Skeletal muscle tissue (tissue), 4 donors: ENCODE data around the gene KAT2A. TPM values are rescaled to one million over a fixed set of nuclear protein-coding genes. Genes with fewer than 3 reads are reported as not detected.

Source experiments
- H3K27ac ChIP-seq: one replicate; pipeline ENCODE4 v1.7.0; 2013; ENCODE audit warnings: mild to moderate bottlenecking, low read depth, low read length, inconsistent platforms
- H3K27me3 ChIP-seq, 3 donors: one replicate each; pipeline ENCODE4 v1.7.0; 2013; ENCODE audit warnings: low read length in 3 of 3; ENCODE audit not compliant: control insufficient read depth in 3 of 3, insufficient read depth in 3 of 3
- H3K36me3 ChIP-seq, 3 donors: one replicate each; pipeline ENCODE4 v1.7.0; 2013; ENCODE audit warnings: low read length in 3 of 3; ENCODE audit not compliant: control insufficient read depth in 3 of 3, insufficient read depth in 3 of 3
- H3K4me1 ChIP-seq, 3 donors: one replicate each; pipeline ENCODE4 v1.7.0; 2013; ENCODE audit warnings: low read length in 3 of 3, mild to moderate bottlenecking in 3 of 3; ENCODE audit not compliant: control insufficient read depth in 3 of 3, insufficient read depth in 3 of 3
- H3K4me3 ChIP-seq, 3 donors: one replicate each; pipeline ENCODE4 v1.7.0; 2013; ENCODE audit warnings: low read length in 3 of 3
- H3K9ac ChIP-seq, 3 donors: one replicate each; pipeline ENCODE4 v1.7.0; 2013; ENCODE audit warnings: low read length in 3 of 3, mild to moderate bottlenecking in 3 of 3, moderate library complexity in 2 of 3, low read depth in 1 of 3
- H3K9me3 ChIP-seq, 3 donors: one replicate each; pipeline ENCODE4 v1.7.0; 2013; ENCODE audit warnings: low read length in 3 of 3; ENCODE audit not compliant: control insufficient read depth in 3 of 3
- total RNA-seq: library from RNA; depleted of rRNA; stranded (reverse); fragments of >200 nt; gene quantifications from one replicate; pipeline ENCODE4 v1.2.3, GENCODE V29; 2014
- donor health status: Osteomylitis.

The KAT2A gene
- total RNA-seq, 1 donor from 2014 or later: 8.9 TPM

DNA sequence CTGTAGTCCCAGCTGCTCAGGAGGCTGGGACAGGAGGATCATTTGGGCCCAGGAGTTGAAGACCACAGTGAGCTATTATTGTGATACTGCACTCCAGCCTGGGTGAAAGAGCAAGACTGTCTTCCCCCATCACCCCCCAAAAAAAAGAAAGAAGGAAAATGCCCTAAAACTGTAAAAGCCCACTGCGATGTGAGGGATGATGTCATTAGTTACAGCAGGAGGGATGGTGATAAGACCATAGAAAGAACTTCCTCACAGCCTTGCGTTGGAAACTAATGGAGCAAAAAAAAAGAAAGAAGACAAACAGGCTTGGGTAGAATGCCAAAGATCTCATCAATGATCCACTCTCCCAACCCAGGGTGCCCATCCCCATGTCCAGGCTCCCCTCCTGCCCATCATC, 41.6 kb downstream of the KAT2A start:
- Histone ChIP-seq H3K4me1 (peaks cover 19 to 24% (median 23%) of the 10 kb centered on the region in 3 donors), H3K36me3 (no peaks in the 10 kb centered on the region), H3K9ac (no peak overlapping the region), H3K9me3 (no peaks in the 10 kb centered on the region), H3K4me3 (no peak overlapping the region), H3K27ac (no peak overlapping the region), H3K27me3 (no peaks in the 10 kb centered on the region)

DNA sequence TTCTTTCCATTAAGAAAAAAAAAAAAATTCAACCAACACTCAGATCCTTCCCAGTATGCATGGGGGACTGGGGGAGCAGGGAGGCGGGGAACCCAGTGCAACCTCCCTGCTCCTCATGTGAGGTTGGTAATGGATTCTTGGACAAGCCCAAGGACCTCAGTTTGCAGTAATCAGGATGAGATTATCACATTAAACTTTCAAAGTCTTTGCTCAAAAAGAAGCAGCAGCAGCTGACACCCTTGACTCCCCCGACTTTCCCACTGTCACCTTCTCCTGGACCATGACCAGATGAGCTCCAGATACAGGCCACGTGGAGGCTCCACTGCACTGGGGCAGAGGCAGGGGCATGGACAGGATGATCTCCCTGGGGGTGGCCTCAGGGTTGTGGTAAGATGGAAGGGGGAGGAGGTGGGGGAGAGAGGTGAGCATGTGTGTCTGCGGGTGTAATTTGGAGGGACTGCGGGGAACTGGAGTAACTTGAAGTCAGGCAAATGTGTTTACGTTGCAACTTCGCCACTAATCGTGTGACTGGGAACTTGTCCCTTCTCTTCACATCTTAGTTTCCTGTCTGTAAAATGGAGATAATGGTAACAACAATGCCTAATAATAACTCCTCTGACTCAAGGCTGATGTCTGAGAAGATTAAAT, 42.6 kb downstream of the KAT2A start:
- Histone ChIP-seq H3K9ac (peak overlapping the region in 1 of 3 donors; percentile 68), H3K9me3 (no peaks in the 10 kb centered on the region), H3K36me3 (no peaks in the 10 kb centered on the region), H3K27me3 (peaks cover 0 to 2% (median 0%) of the 10 kb centered on the region in 3 donors), H3K4me1 (peaks cover 19 to 27% (median 24%) of the 10 kb centered on the region in 3 donors), H3K27ac (peak overlapping the region; percentile 95), H3K4me3 (no peak overlapping the region)

DNA sequence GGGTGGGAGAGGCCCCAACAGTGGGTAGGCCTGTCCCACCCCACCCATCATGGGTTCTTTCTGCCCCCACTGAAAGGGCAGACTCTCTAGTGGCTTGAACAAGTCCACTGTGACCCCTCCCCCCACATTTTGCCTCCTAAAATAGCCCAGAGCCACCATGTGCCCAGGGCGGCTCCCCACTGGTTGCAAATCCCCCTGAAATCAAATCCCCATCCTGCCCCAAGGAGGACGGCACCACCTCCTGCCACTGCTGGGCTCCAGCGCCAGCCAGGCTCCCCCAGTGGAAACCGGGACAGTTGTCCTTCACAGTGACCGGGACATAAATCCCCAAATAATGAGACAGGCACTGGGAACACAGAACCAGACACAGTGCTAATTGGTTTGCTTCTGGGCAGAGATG, 43.4 kb downstream of the KAT2A start:
- H3K4me3 ChIP-seq: peak overlapping the region in 1 of 3 donors; percentile 7
- H3K9me3 ChIP-seq: no peaks in the 10 kb centered on the region
- H3K4me1 ChIP-seq: peaks cover 19 to 30% (median 28%) of the 10 kb centered on the region in 3 donors
- H3K27me3 ChIP-seq: peaks cover 0 to 3% (median 0%) of the 10 kb centered on the region in 3 donors
- H3K9ac ChIP-seq: peak overlapping the region; percentile 24 to 78 (median 54)
- peak overlapping the region; percentile 95 for H3K27ac ChIP-seq
- no peaks in the 10 kb centered on the region for H3K36me3 ChIP-seq

DNA sequence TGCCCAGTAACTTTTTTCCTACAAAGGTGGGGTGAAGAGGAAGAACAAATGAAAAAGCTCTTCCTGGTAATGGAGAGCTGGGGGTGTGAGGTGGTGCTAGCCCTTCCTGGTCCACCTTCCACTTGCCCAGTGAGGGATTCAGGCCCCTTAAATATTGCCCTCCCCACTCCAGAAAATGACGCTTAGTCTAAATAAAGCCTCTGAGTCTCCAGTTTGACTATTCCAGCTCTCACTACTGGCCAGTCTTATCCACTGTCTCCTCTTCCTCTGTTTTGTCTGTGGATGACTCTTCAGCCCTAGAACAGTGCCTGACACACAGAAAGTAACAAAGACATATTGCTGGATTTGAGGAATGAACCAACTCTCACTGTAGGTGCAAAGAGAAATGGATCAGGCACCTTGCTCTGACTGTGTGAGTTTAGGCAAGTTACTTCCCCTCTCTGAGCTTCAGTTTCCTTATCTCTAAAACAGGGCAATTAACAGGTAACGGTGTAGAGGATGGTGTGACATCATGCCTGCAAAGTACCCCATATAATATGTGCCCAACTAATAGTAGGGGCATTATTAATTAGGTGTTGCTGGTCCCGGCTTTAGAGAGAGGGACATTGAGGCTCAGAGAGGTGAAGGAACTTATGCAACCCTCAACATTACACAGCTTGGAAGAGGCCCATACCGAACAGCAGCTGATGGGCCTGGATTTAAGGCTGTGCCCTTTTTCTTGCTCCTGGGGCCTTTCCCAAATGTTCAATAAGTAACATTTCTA, 44.2 kb downstream of the KAT2A start:
- H3K27me3 ChIP-seq: peaks cover 0 to 6% (median 0%) of the 10 kb centered on the region in 3 donors
- no peaks in the 10 kb centered on the region for H3K9me3 ChIP-seq
- H3K27ac ChIP-seq: peak overlapping the region; percentile 95
- peak overlapping the region in 1 of 3 donors; percentile 71 for H3K4me3 ChIP-seq
- peak overlapping the region; percentile 46 to 84 (median 54) for H3K9ac ChIP-seq
- H3K4me1 ChIP-seq: peaks cover 19 to 31% (median 31%) of the 10 kb centered on the region in 3 donors
- no peaks in the 10 kb centered on the region for H3K36me3 ChIP-seq

DNA sequence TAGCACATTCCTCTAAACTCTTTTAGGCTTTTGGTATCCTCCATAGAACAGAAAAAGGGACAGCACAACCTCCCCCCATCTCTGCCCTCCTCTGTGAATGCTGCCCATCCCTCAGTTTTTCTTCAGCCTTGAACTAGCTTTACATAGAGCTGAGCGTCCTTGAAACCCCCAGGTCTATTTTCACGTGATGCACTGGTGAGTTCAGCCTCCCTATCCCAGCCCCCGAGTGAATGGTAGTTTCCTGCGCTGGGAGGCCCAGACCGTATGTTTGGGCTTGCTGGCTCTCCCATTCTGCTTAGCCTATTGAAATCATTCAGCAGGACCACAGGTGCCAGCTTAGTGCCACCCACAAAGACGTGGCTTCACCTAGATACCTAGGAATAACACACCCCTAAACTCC, 45.4 kb downstream of the KAT2A start:
- H3K36me3 ChIP-seq: no peaks in the 10 kb centered on the region
- H3K4me1 ChIP-seq: peaks cover 19 to 42% (median 38%) of the 10 kb centered on the region in 3 donors
- peak overlapping the region; percentile 95 for H3K27ac ChIP-seq
- no peaks in the 10 kb centered on the region for H3K9me3 ChIP-seq
- H3K27me3 ChIP-seq: peaks cover 0 to 6% (median 6%) of the 10 kb centered on the region in 3 donors
- H3K9ac ChIP-seq: peak overlapping the region in 1 of 3 donors; percentile 62
- peak overlapping the region in 1 of 3 donors; percentile 58 for H3K4me3 ChIP-seq

DNA sequence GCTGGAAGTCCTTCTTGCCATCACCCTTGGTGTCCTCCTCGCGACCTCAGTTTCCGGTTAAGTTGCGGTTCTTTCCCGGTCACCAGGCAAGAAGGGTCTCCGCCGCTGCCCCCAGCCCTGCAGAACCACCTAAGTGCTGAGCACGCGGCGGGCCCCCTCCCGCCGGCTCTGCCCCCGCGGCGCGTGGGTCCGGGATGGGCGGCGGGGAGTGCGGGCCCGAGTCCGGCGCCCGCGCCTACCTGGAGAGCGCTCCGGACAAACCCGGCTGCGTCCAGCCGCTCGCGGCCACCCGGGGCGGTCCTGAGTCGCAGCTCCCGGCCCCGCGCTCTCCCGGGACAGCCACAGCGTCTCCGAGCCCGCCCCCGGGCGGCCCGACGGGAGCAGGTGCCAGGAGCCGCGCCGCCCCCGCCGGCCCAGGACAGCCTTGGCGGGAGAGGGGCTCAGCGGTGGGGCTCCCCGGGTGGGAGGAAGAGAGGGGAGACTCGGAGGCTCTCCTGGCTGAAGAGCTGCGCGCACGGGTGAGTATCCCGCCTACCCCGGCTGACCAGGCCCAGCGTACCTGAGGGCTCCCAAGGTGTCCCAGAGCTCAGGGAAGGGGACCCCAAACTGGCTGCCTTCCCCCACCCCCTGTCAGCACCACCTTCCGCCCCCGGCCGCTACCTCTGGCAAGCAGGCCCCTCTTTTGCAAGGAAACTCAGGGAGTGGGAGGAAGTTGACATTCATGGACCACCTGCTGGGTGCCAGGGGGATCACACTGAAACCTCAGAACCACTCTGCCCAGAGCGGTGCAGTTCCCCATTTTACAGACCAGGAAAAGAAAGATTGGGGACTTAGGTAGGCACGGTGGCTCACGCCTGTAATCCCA, 48.6 kb downstream of the KAT2A start:
- H3K9ac ChIP-seq: peak overlapping the region; percentile 33 to 81 (median 56)
- no peaks in the 10 kb centered on the region for H3K9me3 ChIP-seq
- H3K27ac ChIP-seq: peak overlapping the region; percentile 18
- peaks cover 0 to 6% (median 6%) of the 10 kb centered on the region in 3 donors for H3K27me3 ChIP-seq
- H3K4me1 ChIP-seq: peaks cover 25 to 56% (median 44%) of the 10 kb centered on the region in 3 donors
- H3K36me3 ChIP-seq: no peaks in the 10 kb centered on the region
- H3K4me3 ChIP-seq: peak overlapping the region; percentile 30 to 68 (median 61)

DNA sequence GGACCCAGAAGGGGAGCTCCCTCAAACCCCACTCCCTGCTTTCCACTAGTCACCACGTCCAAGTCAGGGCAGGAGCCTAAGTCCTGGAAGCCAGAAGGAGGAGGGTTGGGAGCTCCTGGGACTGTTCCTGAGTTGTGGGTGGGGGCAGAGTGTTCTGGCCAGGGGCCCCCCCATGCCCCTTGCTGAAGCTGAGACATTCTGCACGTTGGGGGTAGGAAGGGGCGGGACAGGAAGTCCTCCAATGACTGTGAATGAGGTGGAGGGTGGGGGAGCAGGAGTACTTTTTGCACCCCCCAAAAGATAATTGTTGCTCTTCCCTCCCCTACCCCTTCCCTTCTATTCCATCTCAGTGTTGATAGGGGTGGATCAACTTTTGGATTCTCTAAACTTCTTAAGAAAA, 49.4 kb downstream of the KAT2A start:
- Histone ChIP-seq H3K27ac (no peak overlapping the region), H3K4me3 (peak overlapping the region; percentile 13 to 61 (median 30)), H3K27me3 (peaks cover 0 to 6% (median 6%) of the 10 kb centered on the region in 3 donors), H3K4me1 (peaks cover 24 to 54% (median 42%) of the 10 kb centered on the region in 3 donors), H3K9ac (peak overlapping the region in 2 of 3 donors; percentile 8 to 81), H3K9me3 (no peaks in the 10 kb centered on the region), H3K36me3 (no peaks in the 10 kb centered on the region)

DNA sequence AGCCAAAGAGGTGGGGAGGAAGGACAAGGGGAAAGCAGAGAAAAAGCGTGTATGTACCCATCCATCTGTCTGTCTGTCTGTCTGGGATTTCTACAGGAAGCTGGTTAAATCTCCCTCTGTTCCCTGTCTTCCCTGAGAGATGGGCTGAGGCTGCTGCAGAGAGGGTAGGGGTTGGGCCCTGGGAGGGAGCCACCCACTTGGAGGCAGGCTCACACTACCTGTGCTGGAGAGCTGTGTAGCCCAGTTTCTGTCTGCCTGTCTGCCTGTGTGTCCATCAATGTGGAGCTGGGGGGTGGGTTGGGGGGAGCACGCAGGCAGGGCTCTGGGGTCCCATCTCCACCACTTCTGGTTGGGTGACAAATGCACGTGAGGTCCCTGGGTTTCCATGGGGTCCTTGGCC, 52.2 kb downstream of the KAT2A start:
- H3K4me3 ChIP-seq: no peak overlapping the region
- H3K9me3 ChIP-seq: no peaks in the 10 kb centered on the region
- H3K27ac ChIP-seq: peak overlapping the region; percentile 83
- peaks cover 0 to 6% (median 6%) of the 10 kb centered on the region in 3 donors for H3K27me3 ChIP-seq
- peaks cover 20 to 54% (median 43%) of the 10 kb centered on the region in 3 donors for H3K4me1 ChIP-seq
- H3K9ac ChIP-seq: peak overlapping the region in 1 of 3 donors; percentile 74
- no peaks in the 10 kb centered on the region for H3K36me3 ChIP-seq

DNA sequence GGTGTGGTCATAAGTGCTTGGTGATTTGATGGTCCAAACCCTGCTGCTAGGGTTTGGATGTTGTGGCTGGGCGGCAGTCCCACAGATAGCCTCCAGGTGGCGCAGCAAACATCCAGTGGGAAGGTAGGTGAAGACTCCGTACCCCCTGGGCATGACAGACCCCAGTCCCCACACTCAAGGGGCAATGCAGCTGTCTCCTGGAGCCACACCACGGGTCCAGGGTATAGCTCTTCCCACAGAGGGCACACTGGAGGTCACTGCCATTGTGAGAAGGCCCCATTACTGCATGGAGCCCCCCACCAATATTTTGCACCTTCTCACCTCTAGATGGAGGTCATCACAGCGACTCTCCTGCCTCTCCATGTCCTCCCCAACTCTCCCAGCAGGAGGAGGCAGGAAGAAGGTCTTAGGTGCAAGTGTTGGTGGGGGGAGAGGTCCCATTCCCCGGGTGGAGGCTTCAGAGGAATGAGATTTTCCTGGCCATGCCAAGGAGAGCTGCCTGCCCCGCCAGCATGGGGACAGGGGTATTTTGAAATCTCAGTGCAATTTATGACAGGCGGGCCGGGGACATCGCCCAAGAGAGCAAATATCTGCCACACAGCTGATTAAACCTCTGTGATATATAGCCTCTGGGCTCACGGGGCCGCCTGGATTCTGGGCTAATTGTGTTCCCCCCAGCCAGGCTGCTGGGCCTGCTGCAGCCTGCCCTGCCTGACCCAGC, 53.6 kb downstream of the KAT2A start:
- peak overlapping the region; percentile 27 to 74 (median 38) for H3K9ac ChIP-seq
- H3K4me1 ChIP-seq: peaks cover 24 to 60% (median 52%) of the 10 kb centered on the region in 3 donors
- peaks cover 0 to 6% (median 2%) of the 10 kb centered on the region in 3 donors for H3K27me3 ChIP-seq
- peak overlapping the region in 1 of 3 donors; percentile 21 for H3K4me3 ChIP-seq
- no peaks in the 10 kb centered on the region for H3K9me3 ChIP-seq
- no peaks in the 10 kb centered on the region for H3K36me3 ChIP-seq
- H3K27ac ChIP-seq: peak overlapping the region; percentile 83
